BLaER1 (cell line): Measurements from ENCODE around the gene DHPS.
"Not testable (repeated sequence)": the region's sequence is repeated elsewhere in the genome, so short reads cannot be mapped to it uniquely, and the experiment has no call there.

Experiments used
- H3K27ac ChIP-seq: shearing (Covaris generic); formaldehyde crosslinking; 2 replicates; pipeline ENCODE4 v1.8.1; 2022
- H3K27me3 ChIP-seq: shearing (Covaris generic); formaldehyde crosslinking; 2 replicates; pipeline ENCODE4 v1.8.1; 2022
- H3K36me3 ChIP-seq: shearing (Covaris generic); formaldehyde crosslinking; 2 replicates; pipeline ENCODE4 v1.8.1; 2022
- H3K4me1 ChIP-seq: shearing (Covaris generic); formaldehyde crosslinking; 2 replicates; pipeline ENCODE4 v1.8.1; 2022
- H3K4me2 ChIP-seq: shearing (Covaris generic); formaldehyde crosslinking; 2 replicates; pipeline ENCODE4 v1.8.1; 2022
- H3K4me3 ChIP-seq: shearing (Covaris generic); formaldehyde crosslinking; 2 replicates; pipeline ENCODE4 v1.8.1; 2022
- H3K9ac ChIP-seq: shearing (Covaris generic); formaldehyde crosslinking; 2 replicates; pipeline ENCODE4 v1.8.1; 2022
- H3K9me3 ChIP-seq: shearing (Covaris generic); formaldehyde crosslinking; 2 replicates; pipeline ENCODE4 v1.8.1; 2022
- H4K20me1 ChIP-seq: shearing (Covaris generic); formaldehyde crosslinking; 2 replicates; pipeline ENCODE4 v1.8.1; 2022
- Cebpa-rat ChIP-seq: shearing (Covaris generic); IDR thresholded peaks from 2 replicates; pipeline ENCODE4 v1.8.1; 2022

Gene DHPS

DNA sequence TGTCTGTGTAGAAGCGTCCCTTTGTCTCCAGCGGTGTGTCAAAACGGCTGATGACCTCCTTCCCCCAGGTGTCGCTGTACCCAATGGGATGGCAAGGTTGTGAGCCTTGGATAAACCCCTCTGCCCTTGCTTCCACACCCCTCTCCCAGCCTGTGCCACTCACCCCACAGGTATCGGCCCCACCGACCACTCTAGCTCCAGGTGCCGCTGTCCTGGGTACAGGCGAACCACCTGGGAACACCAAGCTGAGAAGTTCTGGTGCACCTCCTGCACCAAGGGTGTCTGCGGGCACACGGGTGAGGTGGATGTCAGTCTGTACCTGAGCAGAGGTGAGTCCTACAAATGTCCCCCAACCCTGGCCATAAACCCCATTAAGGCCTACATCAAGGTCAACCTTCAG lies 31.7 kb downstream of the DHPS start:
- Histone ChIP-seq H3K4me3 (no peak overlapping the region), H3K9ac (no peak overlapping the region), H3K4me1 (peaks cover 13% of the 10 kb centered on the region), H3K4me2 (no peak overlapping the region), H3K9me3 (no peaks in the 10 kb centered on the region), H3K36me3 (peaks cover 80% of the 10 kb centered on the region), H4K20me1 (no peaks in the 10 kb centered on the region), H3K27ac (no peak overlapping the region), H3K27me3 (no peaks in the 10 kb centered on the region)
- TF ChIP-seq Cebpa-rat = no peak

DNA sequence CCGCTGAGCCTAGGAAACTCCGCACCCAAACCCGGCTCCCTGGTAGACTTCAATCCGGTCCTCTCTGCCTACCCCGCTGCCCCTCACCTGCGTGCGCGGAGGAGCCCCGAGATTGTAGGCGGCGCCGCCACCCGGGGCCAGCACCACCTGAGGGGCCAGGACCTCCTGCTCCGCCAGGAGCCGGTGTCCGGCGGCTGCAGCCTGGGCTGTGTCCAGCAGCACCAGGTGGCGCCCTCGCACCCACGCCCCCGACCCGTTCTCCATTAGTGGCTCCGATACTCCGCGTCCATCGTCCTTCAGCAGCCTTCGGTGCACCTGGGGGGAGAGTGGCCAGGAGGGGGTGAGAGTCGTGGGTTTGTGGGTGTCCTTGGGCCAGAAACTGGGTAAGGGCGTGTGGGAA lies 33.6 kb downstream of the DHPS start:
- H3K4me1 ChIP-seq = peaks cover 13% of the 10 kb centered on the region
- peaks cover 73% of the 10 kb centered on the region for H3K36me3 ChIP-seq
- H3K4me2 ChIP-seq = no peak overlapping the region
- TF ChIP-seq Cebpa-rat = no peak
- H3K27me3 ChIP-seq = no peaks in the 10 kb centered on the region
- H3K27ac ChIP-seq = no peak overlapping the region
- no peaks in the 10 kb centered on the region for H4K20me1 ChIP-seq
- H3K9me3 ChIP-seq = no peaks in the 10 kb centered on the region
- no peak overlapping the region for H3K9ac ChIP-seq
- H3K4me3 ChIP-seq = no peak overlapping the region

DNA sequence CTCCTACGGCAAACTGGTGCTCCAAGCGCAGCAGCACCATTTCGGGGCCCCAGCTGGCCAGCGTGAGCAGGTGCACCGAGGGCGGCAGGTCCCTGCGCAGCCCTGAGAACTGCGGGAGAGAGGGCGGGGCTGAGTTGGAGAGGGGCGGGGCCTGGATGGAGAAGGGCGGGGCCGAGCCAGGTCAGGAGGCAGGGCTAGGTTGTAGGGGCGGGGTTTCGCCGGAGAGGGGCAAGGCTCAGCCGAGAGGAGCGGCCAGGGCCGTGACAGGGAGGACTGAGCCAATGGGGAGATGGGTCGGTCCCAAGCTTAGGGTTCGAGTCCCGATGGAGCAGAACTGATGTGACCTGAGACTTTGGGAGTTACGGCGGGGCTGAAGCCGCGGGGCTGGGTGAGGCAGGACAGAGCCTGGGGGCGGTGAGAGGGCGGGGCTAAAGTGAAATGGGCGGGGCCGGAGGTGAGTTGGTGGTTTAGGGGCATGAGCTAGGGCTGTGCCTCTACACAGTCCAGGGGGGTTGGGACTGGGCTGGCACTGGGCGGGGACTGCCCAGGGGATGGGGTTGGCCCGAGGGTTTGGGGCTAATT lies 34.1 kb downstream of the DHPS start:
- Histone ChIP-seq H3K4me2 (no peak overlapping the region; the same call in 1 of the 2 replicates), H3K4me3 (no peak overlapping the region)

DNA sequence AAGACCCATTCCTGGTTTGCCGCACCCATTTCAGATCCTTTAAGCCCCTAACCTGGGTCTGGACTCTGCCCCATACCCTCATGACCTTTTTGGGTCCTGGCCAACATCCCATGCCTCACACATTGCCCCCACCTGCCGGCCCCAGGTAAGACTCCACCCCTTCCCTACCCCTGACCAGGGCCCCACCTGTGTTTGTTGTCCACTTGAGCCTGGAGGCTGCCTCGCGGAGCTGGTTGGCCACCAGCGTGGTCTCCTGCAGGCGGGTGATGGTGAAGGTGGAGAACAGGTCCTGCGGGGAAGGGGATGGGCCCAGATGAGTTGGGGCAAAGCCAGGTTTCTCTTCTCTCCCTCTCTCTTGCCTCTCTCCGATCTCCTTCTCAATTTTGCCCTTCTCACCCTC lies 34.6 kb downstream of the DHPS start:
- Histone ChIP-seq H3K4me1 (peaks cover 13% of the 10 kb centered on the region), H3K9ac (0 out of 2 replicates have a peak overlapping the region, but pooled peaks have one; percentile 24), H3K27ac (no peak overlapping the region), H3K4me2 (peak overlapping the region; percentile 25; the same call in 1 of the 2 replicates), H3K4me3 (no peak overlapping the region), H4K20me1 (no peaks in the 10 kb centered on the region), H3K9me3 (no peaks in the 10 kb centered on the region), H3K27me3 (no peaks in the 10 kb centered on the region), H3K36me3 (peaks cover 62% of the 10 kb centered on the region)
- TF ChIP-seq Cebpa-rat = no peak

More for the DNA sequence above, 34.1 kb downstream of the DHPS start:
- peaks cover 68% of the 10 kb centered on the region for H3K36me3 ChIP-seq
- H3K9ac ChIP-seq = no peak overlapping the region
- no peak for TF ChIP-seq Cebpa-rat
- peaks cover 13% of the 10 kb centered on the region for H3K4me1 ChIP-seq
- H3K27ac ChIP-seq = no peak overlapping the region
- no peaks in the 10 kb centered on the region for H3K9me3 ChIP-seq
- no peaks in the 10 kb centered on the region for H4K20me1 ChIP-seq
- no peaks in the 10 kb centered on the region for H3K27me3 ChIP-seq

DNA sequence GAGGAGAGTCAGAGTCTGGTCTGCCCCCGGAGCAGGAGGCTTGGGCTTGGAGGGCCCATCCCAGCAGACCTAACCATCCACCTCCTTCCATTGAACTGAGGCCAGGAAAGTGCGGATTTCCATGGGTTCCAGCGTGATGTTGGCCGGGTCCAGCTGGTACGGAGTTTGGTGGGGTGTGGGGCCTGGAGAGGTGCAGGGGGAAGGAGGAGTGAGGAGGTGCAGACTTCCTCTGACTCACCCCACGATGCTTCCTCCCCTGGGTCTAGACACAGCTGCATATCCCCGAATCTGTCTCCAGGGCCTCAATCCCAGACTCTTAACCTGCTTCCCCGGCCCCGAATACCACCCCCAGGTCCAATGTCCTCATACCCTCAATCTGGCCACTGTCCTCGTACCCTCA lies 35.1 kb downstream of the DHPS start:
- peaks cover 13% of the 10 kb centered on the region for H3K4me1 ChIP-seq
- H3K9me3 ChIP-seq = no peaks in the 10 kb centered on the region
- no peak overlapping the region for H3K4me3 ChIP-seq
- no peak overlapping the region for H3K27ac ChIP-seq
- H3K4me2 ChIP-seq = peak overlapping the region; percentile 25
- no peak for TF ChIP-seq Cebpa-rat
- no peaks in the 10 kb centered on the region for H3K27me3 ChIP-seq
- no peaks in the 10 kb centered on the region for H4K20me1 ChIP-seq
- H3K36me3 ChIP-seq = peaks cover 57% of the 10 kb centered on the region
- 0 out of 2 replicates have a peak overlapping the region, but pooled peaks have one; percentile 24 for H3K9ac ChIP-seq

DNA sequence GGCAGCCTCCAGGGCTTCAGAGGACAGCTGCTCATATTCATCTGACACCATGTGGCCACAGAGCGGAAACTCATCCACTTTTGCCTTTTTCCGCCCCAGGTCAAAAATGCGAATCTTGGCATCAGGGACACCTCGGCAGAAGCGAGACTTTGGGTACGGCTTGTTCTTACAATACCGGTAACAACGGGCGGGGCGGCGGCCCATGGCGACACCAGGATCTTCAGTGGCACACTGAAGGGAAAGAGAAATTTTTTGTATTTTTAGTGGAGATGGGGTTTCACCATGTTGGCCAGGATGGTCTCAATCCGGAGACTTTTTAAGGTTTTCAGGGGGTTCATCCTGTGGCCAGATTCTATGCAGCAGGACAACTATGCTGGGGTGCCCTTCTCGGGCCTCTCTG lies 38.0 kb downstream of the DHPS start:
- H3K9ac ChIP-seq, H3K4me2 ChIP-seq, H4K20me1 ChIP-seq, H3K27ac ChIP-seq, H3K27me3 ChIP-seq, H3K4me3 ChIP-seq, H3K9me3 ChIP-seq: not testable (repeated sequence)
- peaks cover 37% of the 10 kb centered on the region for H3K36me3 ChIP-seq
- H3K4me1 ChIP-seq = peaks cover 22% of the 10 kb centered on the region

DNA sequence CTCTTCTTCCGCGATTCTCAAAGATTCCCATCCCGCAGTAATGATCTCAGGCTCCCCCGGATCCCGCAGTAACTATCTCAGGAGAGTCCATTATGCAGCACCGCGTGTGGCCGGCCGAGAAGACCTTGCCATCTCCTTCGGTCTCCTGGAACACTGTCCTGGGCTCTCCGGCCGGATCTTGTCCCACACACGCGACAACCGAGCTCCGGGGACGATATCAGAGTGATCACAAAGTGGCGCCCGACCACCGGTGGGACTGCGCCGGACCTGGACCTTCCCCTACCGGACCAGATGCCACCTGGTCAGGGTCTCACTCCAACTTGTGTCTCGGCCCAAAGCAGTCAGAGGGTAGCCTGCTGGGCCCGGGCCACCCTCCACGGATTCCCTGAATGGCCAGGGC lies 39.2 kb downstream of the DHPS start:
- Histone ChIP-seq H3K4me2 (no peak overlapping the region), H3K4me3 (no peak overlapping the region), H4K20me1 (no peaks in the 10 kb centered on the region), H3K36me3 (peaks cover 29% of the 10 kb centered on the region), H3K9me3 (no peaks in the 10 kb centered on the region), H3K27ac (no peak overlapping the region), H3K4me1 (peaks cover 22% of the 10 kb centered on the region), H3K27me3 (no peaks in the 10 kb centered on the region), H3K9ac (no peak overlapping the region)
- TF ChIP-seq Cebpa-rat = no peak

DNA sequence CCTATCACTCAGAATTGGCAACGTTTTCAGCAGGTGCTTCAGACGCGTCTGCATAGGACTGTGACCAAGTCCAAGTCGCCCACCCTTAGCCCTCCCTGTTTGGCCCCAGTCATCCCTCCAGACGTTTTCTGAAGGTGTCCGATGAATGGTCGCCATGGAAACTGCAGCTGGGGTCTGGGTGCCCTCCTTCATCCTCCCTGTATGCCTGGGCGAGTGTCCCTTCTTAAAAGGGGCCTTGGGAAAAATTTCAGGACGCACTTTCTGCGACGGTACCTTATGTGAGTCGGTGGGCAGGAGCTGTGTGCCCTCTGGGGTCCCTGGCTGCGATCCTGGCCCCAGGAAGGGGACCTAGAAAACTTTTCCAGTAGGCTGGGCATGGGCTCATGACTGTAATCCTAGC lies 40.2 kb downstream of the DHPS start:
- Histone ChIP-seq H3K4me3 (no peak overlapping the region), H4K20me1 (no peaks in the 10 kb centered on the region), H3K27me3 (no peaks in the 10 kb centered on the region), H3K27ac (no peak overlapping the region), H3K36me3 (peaks cover 30% of the 10 kb centered on the region), H3K9me3 (no peaks in the 10 kb centered on the region), H3K4me2 (no peak overlapping the region), H3K4me1 (peaks cover 11% of the 10 kb centered on the region), H3K9ac (no peak overlapping the region)
- no peak for TF ChIP-seq Cebpa-rat

DNA sequence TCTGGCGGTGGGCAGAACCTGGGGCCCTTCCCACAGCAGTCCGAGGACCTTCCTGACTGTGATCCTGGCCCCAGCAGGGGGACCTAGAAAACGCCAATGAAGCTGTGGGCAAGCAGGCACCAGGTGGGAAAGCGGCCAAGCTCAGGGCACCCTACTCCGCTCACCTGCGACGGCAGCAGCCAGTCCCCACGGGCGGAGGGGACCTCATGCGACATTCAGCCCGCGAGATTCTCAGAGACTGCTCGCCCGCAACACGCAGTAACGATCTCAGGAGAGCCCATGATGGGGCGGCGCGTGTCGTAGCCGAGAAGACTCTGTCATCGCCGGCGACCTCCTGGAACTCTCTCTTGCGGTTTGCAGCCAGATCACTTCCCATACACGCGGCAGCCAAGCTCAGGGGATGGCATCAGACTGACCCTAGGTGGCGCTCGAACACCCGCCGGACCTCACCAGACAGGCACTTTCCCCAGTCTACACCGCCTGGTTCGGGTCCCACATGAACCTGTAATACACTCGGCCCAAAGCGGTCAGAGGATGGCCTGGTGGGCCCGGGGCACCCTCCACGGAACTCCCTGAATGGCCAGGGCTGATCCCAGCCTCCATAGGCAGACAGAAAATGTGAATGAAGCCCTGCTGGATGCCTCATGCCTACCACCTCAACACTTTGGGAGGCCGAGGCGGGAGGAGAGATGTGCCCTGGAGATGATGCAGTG lies 41.6 kb downstream of the DHPS start:
- H3K4me3 ChIP-seq = peak overlapping the region; percentile 40
- TF ChIP-seq Cebpa-rat = no peak
- peak overlapping the region; percentile 79 for H3K4me2 ChIP-seq
- H4K20me1 ChIP-seq = no peaks in the 10 kb centered on the region
- peaks cover 17% of the 10 kb centered on the region; the same call in 1 of the 2 replicates for H3K36me3 ChIP-seq
- H3K4me1 ChIP-seq = peaks cover 10% of the 10 kb centered on the region
- H3K27me3 ChIP-seq = no peaks in the 10 kb centered on the region
- no peaks in the 10 kb centered on the region for H3K9me3 ChIP-seq
- peak overlapping the region; percentile 60 for H3K9ac ChIP-seq
- peak overlapping the region; percentile 52 for H3K27ac ChIP-seq

DNA sequence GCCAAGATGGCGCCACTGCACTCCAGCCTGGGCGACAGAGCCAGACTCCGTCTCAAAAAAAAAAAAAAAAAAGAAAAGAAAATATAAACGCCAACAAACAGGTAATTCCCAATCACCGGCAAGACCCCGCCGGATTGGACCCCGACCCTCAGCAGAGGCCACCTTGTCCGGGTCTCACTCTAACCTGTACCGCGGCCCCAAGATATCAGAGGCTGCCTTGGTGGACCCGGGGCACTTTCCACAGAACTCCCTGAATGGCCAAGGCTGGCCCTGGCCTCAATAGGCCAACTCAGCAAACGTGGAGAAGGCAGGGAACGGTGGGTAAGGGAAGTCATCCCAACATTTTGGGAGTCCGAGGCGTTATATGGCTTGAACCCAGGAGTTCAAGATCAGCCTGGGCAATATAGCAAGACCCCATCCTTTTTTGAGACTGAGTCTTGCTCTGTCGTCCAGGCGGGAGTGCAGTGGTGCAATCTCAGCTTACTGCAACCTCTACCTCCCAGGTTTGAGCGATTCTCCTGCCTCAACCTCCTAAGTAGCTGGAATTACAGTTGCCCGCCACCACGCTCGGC lies 43.0 kb downstream of the DHPS start:
- Histone ChIP-seq H3K4me2 (no peak overlapping the region), H3K9ac (no peak overlapping the region), H3K27ac (no peak overlapping the region), H3K36me3 (peaks cover 7% of the 10 kb centered on the region), H3K4me1 (peaks cover 15% of the 10 kb centered on the region), H4K20me1 (no peaks in the 10 kb centered on the region), H3K4me3 (no peak overlapping the region), H3K27me3 (no peaks in the 10 kb centered on the region), H3K9me3 (no peaks in the 10 kb centered on the region)
- TF ChIP-seq Cebpa-rat = no peak
